PC-3 (cell line): ENCODE data around the gene LRRC40. TPM values are rescaled to one million over a fixed set of nuclear protein-coding genes. Genes with fewer than 3 reads are reported as not detected.

Source experiments
- ATAC-seq: fragments of 200-7000 bp; cut with Tn5 transposase; 2 replicates; pipeline ENCODE4 v1.9.1; 2020; ENCODE audit warnings: mild to moderate bottlenecking, moderate library complexity
- Bru-seq: library from RNA; stranded (reverse); fragments of 400-500 nt; gene quantifications from one replicate; lab custom pipeline; 2021; lab: Mats Ljungman, UMichigan
- BruChase-seq, 2 experiments: library from RNA; stranded (reverse); fragments of 400-500 nt; gene quantifications; one replicate each; lab custom pipeline; 2021; lab: Mats Ljungman, UMichigan
- BruUV-seq: library from RNA; stranded (reverse); fragments of 400-500 nt; replicated peaks from 2 replicates; lab custom pipeline; 2021; lab: Mats Ljungman, UMichigan
- CTCF ChIA-PET: fragments of 300-600 bp; sonication (Branson Sonifier 250); formaldehyde crosslinking; loops from one replicate; lab custom pipeline; 2022; ENCODE audit warnings: antibody characterized with exemption; lab: Charles Lee
- POLR2A ChIA-PET: fragments of 300-600 bp; sonication (Branson Sonifier 250); formaldehyde crosslinking; loops from one replicate; lab custom pipeline; 2022; ENCODE audit warnings: antibody characterized with exemption; ENCODE audit not compliant: unreplicated experiment; lab: Charles Lee
- DNase-seq: peaks from one replicate; pipeline ENCODE4 v3.0.0-alpha.2; 2015
- H2AFZ ChIP-seq: fragments of 300-600 bp; sonication (generic); 2 replicates; pipeline ENCODE4 v1.6.0; 2016; ENCODE audit warnings: antibody characterized with exemption, low read length
- H3F3A ChIP-seq: fragments of 300-600 bp; sonication (generic); one replicate; pipeline ENCODE4 v1.6.0; 2017; ENCODE audit warnings: antibody characterized with exemption, low read length, control low read depth, mild to moderate bottlenecking; ENCODE audit not compliant: unreplicated experiment
- H3K27ac ChIP-seq: fragments of 300-600 bp; sonication (generic); 2 replicates; pipeline ENCODE4 v1.5.1; 2016; ENCODE audit warnings: mild to moderate bottlenecking, low read length
- H3K27me3 ChIP-seq: fragments of 300-600 bp; sonication (generic); 2 replicates; pipeline ENCODE4 v1.6.1; 2016; ENCODE audit warnings: low read length, mixed read lengths
- H3K36me3 ChIP-seq: fragments of 300-600 bp; sonication (generic); 2 replicates; pipeline ENCODE4 v1.6.1; 2016; ENCODE audit warnings: low read depth, mixed run types, low read length, mixed read lengths
- H3K4me1 ChIP-seq: fragments of 300-600 bp; sonication (generic); 2 replicates; pipeline ENCODE4 v1.5.1; 2016; ENCODE audit warnings: low read length; ENCODE audit not compliant: insufficient read depth
- H3K4me2 ChIP-seq: fragments of 300-600 bp; sonication (generic); 2 replicates; pipeline ENCODE4 v1.6.0; 2016; ENCODE audit warnings: low read length
- H3K4me3 ChIP-seq: fragments of 300-600 bp; sonication (generic); 2 replicates; pipeline ENCODE4 v1.5.1; 2016; ENCODE audit warnings: mild to moderate bottlenecking, low read length, mixed read lengths
- H3K79me2 ChIP-seq: fragments of 300-600 bp; sonication (generic); 2 replicates; pipeline ENCODE4 v1.6.1; 2017; ENCODE audit warnings: low read length, mixed read lengths
- H3K9ac ChIP-seq: fragments of 300-600 bp; sonication (generic); 2 replicates; pipeline ENCODE4 v1.6.0; 2016; ENCODE audit warnings: mild to moderate bottlenecking, low read length
- H3K9me2 ChIP-seq: fragments of 300-600 bp; sonication (generic); replicated peaks from 2 replicates; pipeline ENCODE4 v1.6.1; 2016; ENCODE audit warnings: mixed run types, low read length, mixed read lengths
- H3K9me3 ChIP-seq: fragments of 300-600 bp; sonication (generic); 2 replicates; pipeline ENCODE4 v1.6.1; 2016; ENCODE audit warnings: low read length, mixed read lengths
- H4K20me1 ChIP-seq: fragments of 300-600 bp; sonication (generic); 2 replicates; pipeline ENCODE4 v1.6.1; 2016; ENCODE audit warnings: low read length, mixed read lengths
- EZH2 ChIP-seq: fragments of 300-600 bp; sonication (generic); IDR thresholded peaks from one replicate; pipeline ENCODE4 v1.6.1; 2017; ENCODE audit warnings: antibody characterized with exemption, mild to moderate bottlenecking, low read length; ENCODE audit not compliant: unreplicated experiment
- EZH2phosphoT487 ChIP-seq: fragments of 300-600 bp; sonication (generic); IDR thresholded peaks from 2 replicates; pipeline ENCODE4 v1.6.1; 2018; ENCODE audit warnings: mild to moderate bottlenecking, antibody characterized with exemption, low read length, borderline replicate concordance
- intact Hi-C: fragments of 100-400 bp; cut with micrococcal nuclease; formaldehyde crosslinking; loops from 2 replicates; pipeline ENCODE4 v1.9.0; 2023
- long read RNA-seq: library from polyadenylated mRNA; unstranded; transcript quantifications from one replicate; pipeline ENCODE4 v2.0.0, GENCODE V29; 2021; ENCODE audit not compliant: unreplicated experiment
- total RNA-seq: library from RNA; depleted of rRNA; stranded (reverse); fragments of >200 nt; gene quantifications from 2 replicates; pipeline ENCODE4 v1.2.3, GENCODE V29; 2014; rRNA removed
- TF ChIP-seq, protein P1 (sequence below): fragments of 300-600 bp; sonication (generic); conservative IDR thresholded peaks from 2 replicates; pipeline ENCODE4 v1.5.1; 2017; ENCODE audit warnings: antibody characterized with exemption, low read depth, mild to moderate bottlenecking, low read length

The LRRC40 gene
- total RNA-seq = 17.9 and 18.4 TPM in 2 replicates
- Bru-seq, nascent RNA = percentile 64 among the genes with signal in this experiment
- percentile 58 among the genes with signal in this experiment for BruChase-seq, experiment 1, labeled RNA remaining after a 6-hour chase
- percentile 65 among the genes with signal in this experiment for BruChase-seq, experiment 2, labeled RNA remaining after a 2-hour chase
- long read RNA-seq, transcript LRRC40-201 (15 exons, 2,884 nt) = major isoform, 32 of 39 reads
- long read RNA-seq, partial matches to known transcripts = 3 of 39 reads
- long read RNA-seq, other reads (novel, unspliced or antisense) = 4 of 39 reads

- Histone ChIP-seq H3K4me2 (peak within 1 kb of the TSS; percentile 97), H3K4me1 (peaks cover 12% of the 10 kb centered on the region), H3K4me3 (peak within 1 kb of the TSS; percentile 85), H3F3A (no peaks in the 10 kb centered on the region), H3K27ac (peak within 1 kb of the TSS; percentile 75), H3K9ac (peak within 1 kb of the TSS; percentile 93), H3K36me3 (peaks cover 12% of the 10 kb centered on the region; the same call in 1 of the 2 replicates), H3K79me2 (peaks cover 95% of the 10 kb centered on the region), H2AFZ (peak within 1 kb of the TSS; percentile 84), H3K9me3 (no peaks in the 10 kb centered on the region), H3K9me2 (no peaks in the 10 kb centered on the region), H3K27me3 (no peaks in the 10 kb centered on the region), H4K20me1 (no peaks in the 10 kb centered on the region)
- intact Hi-C loops = loop anchor here (1.0 to 5.0 kb wide), 5 partner anchors 15 to 876 kb away; partner anchors contain the start of genes CTH, SRSF11 and ZRANB2
- TF ChIP-seq, protein P1, sequence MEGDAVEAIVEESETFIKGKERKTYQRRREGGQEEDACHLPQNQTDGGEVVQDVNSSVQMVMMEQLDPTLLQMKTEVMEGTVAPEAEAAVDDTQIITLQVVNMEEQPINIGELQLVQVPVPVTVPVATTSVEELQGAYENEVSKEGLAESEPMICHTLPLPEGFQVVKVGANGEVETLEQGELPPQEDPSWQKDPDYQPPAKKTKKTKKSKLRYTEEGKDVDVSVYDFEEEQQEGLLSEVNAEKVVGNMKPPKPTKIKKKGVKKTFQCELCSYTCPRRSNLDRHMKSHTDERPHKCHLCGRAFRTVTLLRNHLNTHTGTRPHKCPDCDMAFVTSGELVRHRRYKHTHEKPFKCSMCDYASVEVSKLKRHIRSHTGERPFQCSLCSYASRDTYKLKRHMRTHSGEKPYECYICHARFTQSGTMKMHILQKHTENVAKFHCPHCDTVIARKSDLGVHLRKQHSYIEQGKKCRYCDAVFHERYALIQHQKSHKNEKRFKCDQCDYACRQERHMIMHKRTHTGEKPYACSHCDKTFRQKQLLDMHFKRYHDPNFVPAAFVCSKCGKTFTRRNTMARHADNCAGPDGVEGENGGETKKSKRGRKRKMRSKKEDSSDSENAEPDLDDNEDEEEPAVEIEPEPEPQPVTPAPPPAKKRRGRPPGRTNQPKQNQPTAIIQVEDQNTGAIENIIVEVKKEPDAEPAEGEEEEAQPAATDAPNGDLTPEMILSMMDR = 0 out of 2 replicates have a peak, but pooled peaks have one; percentile 25
- TF ChIP-seq EZH2phosphoT487 (no peak), EZH2 (no peak)
- CTCF ChIA-PET = interaction anchor here (1.1 to 1.2 kb wide), 2 partner anchors 15 to 171 kb away, joined by 5 to 8 read pairs; partner anchors contain the start of gene SRSF11
- peak; percentile 85 for ATAC-seq
- DNase-seq = peak; percentile 98
- BruUV-seq = TSS peak; percentile 73
- POLR2A ChIA-PET = interaction anchor here (1.6 kb wide), 1 partner anchor 16 kb away, joined by 13 read pairs; the partner anchor contains the start of gene SRSF11
These were observed at the start of gene LRRC40 for GRCh38 chr1:70205434-70206118. Gene LRRC40, minus strand, starts transcription at chr1:70205579. Its CDS starts 39 bp downstream, at chr1:70205540.

DNA sequence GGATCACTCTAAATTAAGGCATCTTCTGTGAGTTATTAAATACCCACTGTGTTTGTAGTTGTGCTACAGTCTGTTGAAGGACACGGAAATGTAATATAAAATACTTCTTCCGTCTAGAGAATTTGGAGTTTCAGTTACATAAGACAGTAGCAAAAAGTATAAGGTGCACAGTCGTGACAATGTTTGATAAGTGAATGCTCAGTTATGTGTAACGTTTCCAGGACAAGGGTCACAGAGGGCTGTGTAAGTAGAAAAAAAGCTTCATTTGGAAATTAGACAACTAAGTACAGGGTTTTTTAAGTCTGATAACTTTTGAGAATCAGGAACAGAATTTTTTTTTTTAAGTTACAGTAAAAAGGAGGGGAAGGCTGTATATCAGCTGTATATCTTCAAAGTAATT is 43.4 kb upstream of the LRRC40 start:
- H3K9ac ChIP-seq = no peak overlapping the region
- POLR2A ChIA-PET = no interaction called here
- no TSS peak for BruUV-seq
- CTCF ChIA-PET = no interaction called here
- DNase-seq (no peak), ATAC-seq (no peak)
- H2AFZ ChIP-seq = no peak overlapping the region
- H3K9me2 ChIP-seq = no peaks in the 10 kb centered on the region
- H3K79me2 ChIP-seq = no peaks in the 10 kb centered on the region
- peaks cover 76% of the 10 kb centered on the region for H3K36me3 ChIP-seq
- no peaks in the 10 kb centered on the region for H3K27me3 ChIP-seq
- H3F3A ChIP-seq = no peaks in the 10 kb centered on the region
- intact Hi-C loops = no loop called here
- H3K4me3 ChIP-seq = no peak overlapping the region
- no peaks in the 10 kb centered on the region for H3K9me3 ChIP-seq
- H3K4me1 ChIP-seq = no peaks in the 10 kb centered on the region
- H3K27ac ChIP-seq = no peak overlapping the region
- TF ChIP-seq, protein P1 = no peak
- TF ChIP-seq EZH2 = no peak
- no peak for TF ChIP-seq EZH2phosphoT487
- no peaks in the 10 kb centered on the region for H4K20me1 ChIP-seq
- H3K4me2 ChIP-seq = no peak overlapping the region
